KMS-11 (cell line): ENCODE measurements around the gene FRK.
"Not testable (repeated sequence)": the region's sequence is repeated elsewhere in the genome, so short reads cannot be mapped to it uniquely, and the experiment has no call there.

ENCODE experiments used
- H2AFZ ChIP-seq: fragments of 200-600 bp; sonication (generic); 2 replicates; pipeline ENCODE4 v1.6.1; 2016; ENCODE audit warnings: antibody characterized with exemption, mixed run types, low read depth
- H3K27ac ChIP-seq: fragments of 200-600 bp; sonication (generic); 2 replicates; pipeline ENCODE4 v1.6.1; 2016; ENCODE audit warnings: mild to moderate bottlenecking, mixed run types
- H3K27me3 ChIP-seq: fragments of 200-600 bp; sonication (generic); 2 replicates; pipeline ENCODE4 v1.6.1; 2017; ENCODE audit warnings: mild to moderate bottlenecking, low read depth, mixed run types, moderate library complexity; ENCODE audit not compliant: insufficient read depth
- H3K36me3 ChIP-seq: fragments of 200-600 bp; sonication (generic); 2 replicates; pipeline ENCODE4 v1.6.1; 2017; ENCODE audit warnings: mild to moderate bottlenecking, mixed run types; ENCODE audit not compliant: insufficient read depth
- H3K4me1 ChIP-seq: fragments of 200-600 bp; sonication (generic); 2 replicates; pipeline ENCODE4 v1.6.1; 2016; ENCODE audit warnings: mild to moderate bottlenecking, low read depth, mixed run types; ENCODE audit not compliant: poor library complexity, severe bottlenecking
- H3K4me2 ChIP-seq: fragments of 200-600 bp; sonication (generic); 2 replicates; pipeline ENCODE4 v1.7.0; 2016; ENCODE audit warnings: mild to moderate bottlenecking, mixed run types
- H3K4me3 ChIP-seq: fragments of 200-600 bp; sonication (generic); IDR thresholded peaks from 2 replicates; pipeline ENCODE4 v1.6.1; 2017; ENCODE audit warnings: low read depth, low read length, mixed read lengths; ENCODE audit not compliant: insufficient read depth
- H3K79me2 ChIP-seq: fragments of 200-600 bp; sonication (generic); 2 replicates; pipeline ENCODE4 v1.6.1; 2016; ENCODE audit warnings: low read depth, mixed run types; ENCODE audit not compliant: insufficient read depth
- H3K9ac ChIP-seq: fragments of 200-600 bp; sonication (generic); 2 replicates; pipeline ENCODE4 v1.6.1; 2016; ENCODE audit warnings: mild to moderate bottlenecking, mixed run types
- H4K20me1 ChIP-seq: fragments of 200-600 bp; sonication (generic); 2 replicates; pipeline ENCODE4 v1.6.1; 2016; ENCODE audit warnings: mild to moderate bottlenecking, mixed run types; ENCODE audit not compliant: insufficient read depth
- CTCF ChIP-seq: fragments of 200-600 bp; sonication (generic); conservative IDR thresholded peaks from 2 replicates; pipeline ENCODE4 v1.6.1; 2017; ENCODE audit warnings: low read depth, mild to moderate bottlenecking, antibody characterized with exemption, low read length, moderate library complexity, mixed read lengths

Gene FRK

DNA sequence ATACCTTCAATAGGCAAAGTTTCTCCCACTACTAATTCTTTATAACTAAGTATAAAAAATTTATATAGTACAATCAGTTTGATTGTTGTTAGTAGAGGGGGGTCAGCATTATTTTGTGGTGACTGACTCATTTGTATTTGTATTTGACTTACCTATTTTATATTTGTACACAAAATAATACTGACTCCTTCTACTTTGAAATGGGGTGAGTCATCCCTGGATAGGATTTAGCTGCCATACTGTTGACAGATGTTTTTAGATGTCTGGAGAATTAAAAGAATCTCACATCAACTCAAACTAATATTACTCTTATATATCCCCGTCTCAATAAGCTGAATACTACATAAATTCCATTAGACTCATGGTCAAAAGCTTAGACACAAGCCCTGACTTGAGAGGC is 114.9 kb downstream of the FRK start:
- H4K20me1 ChIP-seq = no peaks in the 10 kb centered on the region
- no peak overlapping the region for H3K4me2 ChIP-seq
- H3K36me3 ChIP-seq = no peaks in the 10 kb centered on the region
- no peaks in the 10 kb centered on the region for H3K4me1 ChIP-seq
- no peak overlapping the region for H3K9ac ChIP-seq
- H3K4me3 ChIP-seq = no peak overlapping the region
- TF ChIP-seq CTCF = no peak
- H3K27me3 ChIP-seq = no peaks in the 10 kb centered on the region
- H2AFZ ChIP-seq = no peak overlapping the region
- no peaks in the 10 kb centered on the region for H3K79me2 ChIP-seq
- H3K27ac ChIP-seq = no peak overlapping the region

GRCh38 chr6:115945306-115945705 is 115.4 kb downstream of the FRK start:
- H3K4me3 ChIP-seq = no peak overlapping the region
- no peak overlapping the region for H3K9ac ChIP-seq
- no peak overlapping the region for H2AFZ ChIP-seq
- no peak overlapping the region for H3K27ac ChIP-seq
- no peaks in the 10 kb centered on the region for H3K27me3 ChIP-seq
- no peaks in the 10 kb centered on the region for H4K20me1 ChIP-seq
- H3K4me2 ChIP-seq = no peak overlapping the region
- no peaks in the 10 kb centered on the region for H3K4me1 ChIP-seq
- no peaks in the 10 kb centered on the region for H3K79me2 ChIP-seq
- no peak for TF ChIP-seq CTCF
- no peaks in the 10 kb centered on the region for H3K36me3 ChIP-seq

- H3K27me3 ChIP-seq, H4K20me1 ChIP-seq, H3K79me2 ChIP-seq, H3K4me2 ChIP-seq, H3K4me1 ChIP-seq, H3K4me3 ChIP-seq, H2AFZ ChIP-seq, H3K27ac ChIP-seq, H3K36me3 ChIP-seq, H3K9ac ChIP-seq: not testable (repeated sequence)
These were observed 115.9 kb downstream of the FRK start for GRCh38 chr6:115944829-115945228.

- not testable (repeated sequence) for H3K27ac ChIP-seq, H3K4me1 ChIP-seq, H3K36me3 ChIP-seq, H3K9ac ChIP-seq, H4K20me1 ChIP-seq, H3K27me3 ChIP-seq, H3K4me3 ChIP-seq, H3K4me2 ChIP-seq, H3K79me2 ChIP-seq, H2AFZ ChIP-seq
These were observed 123.2 kb downstream of the FRK start for GRCh38 chr6:115937502-115937901.

GRCh38 chr6:115935361-115935760 is 125.3 kb downstream of the FRK start:
- H3K4me1 ChIP-seq = no peaks in the 10 kb centered on the region
- no peaks in the 10 kb centered on the region for H3K27me3 ChIP-seq
- H3K9ac ChIP-seq = no peak overlapping the region
- no peak overlapping the region for H3K4me3 ChIP-seq
- H2AFZ ChIP-seq = no peak overlapping the region
- H4K20me1 ChIP-seq = no peaks in the 10 kb centered on the region
- H3K27ac ChIP-seq = no peak overlapping the region
- H3K4me2 ChIP-seq = no peak overlapping the region
- H3K36me3 ChIP-seq = no peaks in the 10 kb centered on the region
- TF ChIP-seq CTCF = no peak
- no peaks in the 10 kb centered on the region for H3K79me2 ChIP-seq
